ENCODE measurements around the gene LRRC46. TPM values are rescaled to one million over a fixed set of nuclear protein-coding genes. Genes with fewer than 3 reads are reported as not detected.

The LRRC46 gene
- total and polyA plus RNA-seq, 9 of the 15 experiments (the other 6 are each of a cell fraction or from before 2014, with no cell fraction given): 0.39 to 1.4 (median 0.53) TPM; not detected in 1

DNA sequence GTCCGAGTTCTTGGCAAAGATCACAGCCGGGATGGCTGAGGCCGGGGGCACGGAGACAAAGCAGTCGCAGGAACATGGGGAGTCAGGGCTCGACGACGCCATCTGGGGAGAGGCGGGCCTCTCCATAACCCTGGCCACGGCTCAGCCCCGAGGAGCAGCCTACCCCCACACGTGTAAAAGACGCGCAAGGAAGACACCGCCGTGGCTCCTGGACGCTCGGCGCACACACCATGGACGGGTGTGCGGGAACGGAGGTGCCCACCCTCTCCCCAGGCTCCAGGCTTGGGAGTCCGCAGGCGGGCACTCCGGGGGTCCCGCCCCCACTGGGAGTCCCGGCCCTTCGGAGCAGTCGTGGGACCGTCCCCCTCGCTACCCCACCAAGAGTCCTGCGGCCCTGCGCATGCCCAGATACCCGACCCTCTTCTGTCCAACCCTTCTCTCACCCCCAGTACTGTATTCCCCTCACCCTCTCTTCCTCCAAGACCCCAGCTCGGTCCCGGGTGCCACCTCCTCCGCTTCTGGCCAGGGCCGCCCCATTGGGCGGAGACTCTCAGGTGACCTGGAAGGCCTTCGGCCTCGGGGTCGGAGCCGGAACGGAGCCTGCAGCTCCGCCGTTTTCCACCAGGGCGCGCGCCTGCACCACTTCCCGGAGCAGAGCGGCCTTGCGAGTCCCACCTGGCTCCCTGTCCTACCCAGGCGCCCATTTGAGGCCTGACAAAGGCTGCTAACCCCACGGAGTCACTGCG lies 9.4 kb downstream of the LRRC46 start, which contains the start of gene SCRN2 (continued):
- peak; percentile 74 for TF ChIP-seq ZNF395 (CRISPR knock-in tag; IDR thresholded peaks at IDR 0.05)
- TF ChIP-seq EZH2 (IDR thresholded peaks at IDR 0.05; ENCODE audit: borderline replicate concordance, low read depth, low read length): no peak
- TF ChIP-seq ZBTB17 (CRISPR knock-in tag; IDR thresholded peaks at IDR 0.05): 0 out of 2 replicates have a peak, but pooled peaks have one; percentile 13
- peak in 1 of 2 experiments; percentile 51; a peak in 2 of 4 replicates for TF ChIP-seq RCOR1 (IDR thresholded peaks at IDR 0.05; ENCODE audit: borderline replicate concordance in 1 of 2, low read depth in 2 of 2, low read length in 2 of 2)
- TF ChIP-seq RBBP5 (IDR thresholded peaks at IDR 0.05; ENCODE audit: borderline replicate concordance, insufficient read depth, low read length, poor library complexity, severe bottlenecking): no peak
- peak; percentile 58; the same call in 1 of the 2 replicates for TF ChIP-seq MTA3 (IDR thresholded peaks at IDR 0.05; ENCODE audit: borderline replicate concordance)
- no peak; the same call in 1 of the 2 replicates for TF ChIP-seq C11orf30 (IDR thresholded peaks at IDR 0.05; ENCODE audit: low read depth)
- TF ChIP-seq SUPT5H (IDR thresholded peaks at IDR 0.05): peak; percentile 75
- peak; percentile 73; the same call in 1 of the 2 replicates for TF ChIP-seq PREB (CRISPR knock-in tag; IDR thresholded peaks at IDR 0.05)
- peak; percentile 58 for TF ChIP-seq CXXC5 (CRISPR knock-in tag; IDR thresholded peaks at IDR 0.05)
- TF ChIP-seq MAFG (tag; conservative IDR thresholded peaks at IDR 0.05): no peak
- TF ChIP-seq SRF (CRISPR knock-in tag; IDR thresholded peaks at IDR 0.05): peak in 1 of 2 experiments; percentile 64; a peak in 2 of 4 replicates
- TF ChIP-seq, protein P1, sequence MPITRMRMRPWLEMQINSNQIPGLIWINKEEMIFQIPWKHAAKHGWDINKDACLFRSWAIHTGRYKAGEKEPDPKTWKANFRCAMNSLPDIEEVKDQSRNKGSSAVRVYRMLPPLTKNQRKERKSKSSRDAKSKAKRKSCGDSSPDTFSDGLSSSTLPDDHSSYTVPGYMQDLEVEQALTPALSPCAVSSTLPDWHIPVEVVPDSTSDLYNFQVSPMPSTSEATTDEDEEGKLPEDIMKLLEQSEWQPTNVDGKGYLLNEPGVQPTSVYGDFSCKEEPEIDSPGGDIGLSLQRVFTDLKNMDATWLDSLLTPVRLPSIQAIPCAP (CRISPR knock-in tag; IDR thresholded peaks at IDR 0.05; ENCODE audit: borderline replicate concordance): 0 out of 2 replicates have a peak, but pooled peaks have one; percentile 83
- no peak for TF ChIP-seq HOXB6 (CRISPR knock-in tag; IDR thresholded peaks at IDR 0.05; ENCODE audit: borderline replicate concordance)
- no peak for TF ChIP-seq ZBTB8A (IDR thresholded peaks at IDR 0.05; ENCODE audit: partially characterized antibody)
- TF ChIP-seq, protein P2, sequence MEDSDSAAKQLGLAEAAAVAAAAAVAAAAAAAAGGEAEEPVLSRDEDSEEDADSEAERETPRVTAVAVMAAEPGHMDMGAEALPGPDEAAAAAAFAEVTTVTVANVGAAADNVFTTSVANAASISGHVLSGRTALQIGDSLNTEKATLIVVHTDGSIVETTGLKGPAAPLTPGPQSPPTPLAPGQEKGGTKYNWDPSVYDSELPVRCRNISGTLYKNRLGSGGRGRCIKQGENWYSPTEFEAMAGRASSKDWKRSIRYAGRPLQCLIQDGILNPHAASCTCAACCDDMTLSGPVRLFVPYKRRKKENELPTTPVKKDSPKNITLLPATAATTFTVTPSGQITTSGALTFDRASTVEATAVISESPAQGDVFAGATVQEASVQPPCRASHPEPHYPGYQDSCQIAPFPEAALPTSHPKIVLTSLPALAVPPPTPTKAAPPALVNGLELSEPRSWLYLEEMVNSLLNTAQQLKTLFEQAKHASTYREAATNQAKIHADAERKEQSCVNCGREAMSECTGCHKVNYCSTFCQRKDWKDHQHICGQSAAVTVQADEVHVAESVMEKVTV (CRISPR knock-in tag; IDR thresholded peaks at IDR 0.05): peak; percentile 97
- TF ChIP-seq E2F8 (IDR thresholded peaks at IDR 0.05; ENCODE audit: low read depth, partially characterized antibody): no peak
- no peak for TF ChIP-seq CHD1 (IDR thresholded peaks at IDR 0.05; ENCODE audit: low read length)
